GM10847 (cell line): ENCODE results near the gene CEP128.

Experiments
- POLR2A ChIP-seq: IDR thresholded peaks from 2 replicates; pipeline ENCODE4 v1.6.1; 2011; ENCODE audit not compliant: insufficient read length; ENCODE audit errors: extremely low read depth

CEP128 gene

GRCh38 chr14:80587096-80587724, 354.3 kb downstream of the CEP128 start:
- no peak for TF ChIP-seq POLR2A

- TF ChIP-seq POLR2A: no peak
These were observed 355.4 kb downstream of the CEP128 start for GRCh38 chr14:80586131-80586530.

GRCh38 chr14:80585506-80585835, 356.1 kb downstream of the CEP128 start:
- TF ChIP-seq POLR2A: no peak

GRCh38 chr14:80584744-80585505, 356.6 kb downstream of the CEP128 start:
- TF ChIP-seq POLR2A: no peak

- TF ChIP-seq POLR2A: no peak
These were observed 363.9 kb downstream of the CEP128 start for GRCh38 chr14:80577599-80577998.

GRCh38 chr14:80576401-80576800, 365.1 kb downstream of the CEP128 start:
- no peak for TF ChIP-seq POLR2A

GRCh38 chr14:80575763-80576162, 365.8 kb downstream of the CEP128 start:
- TF ChIP-seq POLR2A: no peak

- no peak for TF ChIP-seq POLR2A
These were observed 368.9 kb downstream of the CEP128 start for GRCh38 chr14:80572666-80573065.

GRCh38 chr14:80570930-80571298, 370.6 kb downstream of the CEP128 start:
- TF ChIP-seq POLR2A: no peak

- TF ChIP-seq POLR2A: no peak
These were observed 373.5 kb downstream of the CEP128 start for GRCh38 chr14:80567905-80568536.

- no peak for TF ChIP-seq POLR2A
These were observed 376.5 kb downstream of the CEP128 start for GRCh38 chr14:80565001-80565400.

- no peak for TF ChIP-seq POLR2A
These were observed 377.5 kb downstream of the CEP128 start for GRCh38 chr14:80564051-80564450.

GRCh38 chr14:80560800-80561657, 380.5 kb downstream of the CEP128 start:
- TF ChIP-seq POLR2A: no peak

- no peak for TF ChIP-seq POLR2A
These were observed 387.4 kb downstream of the CEP128 start for GRCh38 chr14:80554139-80554538.

GRCh38 chr14:80549141-80549540, 392.4 kb downstream of the CEP128 start:
- TF ChIP-seq POLR2A: no peak

GRCh38 chr14:80545935-80546854, 395.3 kb downstream of the CEP128 start:
- no peak for TF ChIP-seq POLR2A
